Measurements from ENCODE around the gene SH3D19.

Gene SH3D19

GRCh38 chr4:151094290-151094751, 231.1 kb downstream of the SH3D19 start:
- H3K79me2 ChIP-seq (ENCODE audit: insufficient read depth, low read length) = no peaks in the 10 kb centered on the region
- no peak overlapping the region for H2AFZ ChIP-seq (ENCODE audit: low read length)
- H3K36me3 ChIP-seq (ENCODE audit: insufficient read depth, low read length) = no peaks in the 10 kb centered on the region
- no peak overlapping the region for H3K4me2 ChIP-seq (ENCODE audit: low read depth, low read length, poor library complexity, severe bottlenecking)
- H4K20me1 ChIP-seq (ENCODE audit: insufficient read depth, low read length, poor library complexity, severe bottlenecking) = no peaks in the 10 kb centered on the region
- no peak overlapping the region for H3K4me3 ChIP-seq (ENCODE audit: low read length, poor library complexity, severe bottlenecking)
- no peaks in the 10 kb centered on the region for H3K9me2 ChIP-seq (replicated peaks; ENCODE audit: low read depth, low read length)
- no peak for TF ChIP-seq CTCF (conservative IDR thresholded peaks at IDR 0.05; ENCODE audit: low read length)
- no peak for TF ChIP-seq EZH2phosphoT487 (IDR thresholded peaks at IDR 0.05; ENCODE audit: borderline replicate concordance)
- H3F3A ChIP-seq (ENCODE audit: low read depth) = no peaks in the 10 kb centered on the region
- H3K4me1 ChIP-seq (ENCODE audit: insufficient read depth, low read length, poor library complexity, severe bottlenecking) = peaks cover 7% of the 10 kb centered on the region
- no peak overlapping the region for H3K9ac ChIP-seq (ENCODE audit: low read depth, low read length, poor library complexity, severe bottlenecking)
- H3K27me3 ChIP-seq (ENCODE audit: insufficient read depth, low read length, poor library complexity, severe bottlenecking) = peaks cover under 1% of the 10 kb centered on the region
- no peaks in the 10 kb centered on the region for H3K9me3 ChIP-seq (ENCODE audit: insufficient read depth, low read depth, low read length)

DNA sequence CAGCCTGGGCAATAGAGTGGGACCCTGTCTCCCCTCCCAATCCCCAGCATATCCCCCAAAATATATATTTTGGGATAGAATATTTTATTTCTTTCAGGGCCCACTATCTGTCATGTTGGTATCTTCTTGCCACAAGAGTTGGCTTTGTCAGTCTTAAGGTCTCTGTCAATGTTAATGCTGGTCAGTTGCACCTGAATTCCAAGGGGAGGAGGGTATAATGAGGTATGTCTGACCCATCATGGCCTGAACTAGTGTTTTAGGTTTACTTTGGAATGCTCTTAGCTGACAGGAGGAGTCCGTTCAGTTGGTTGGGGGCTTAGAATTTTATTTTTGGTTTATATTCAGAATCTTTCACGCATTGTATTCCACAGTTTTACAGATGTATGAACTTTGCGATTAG, 232.2 kb downstream of the SH3D19 start:
- no peaks in the 10 kb centered on the region for H3K4me1 ChIP-seq (ENCODE audit: insufficient read depth, low read length, poor library complexity, severe bottlenecking)
- H3K27me3 ChIP-seq (ENCODE audit: insufficient read depth, low read length, poor library complexity, severe bottlenecking) = no peaks in the 10 kb centered on the region

DNA sequence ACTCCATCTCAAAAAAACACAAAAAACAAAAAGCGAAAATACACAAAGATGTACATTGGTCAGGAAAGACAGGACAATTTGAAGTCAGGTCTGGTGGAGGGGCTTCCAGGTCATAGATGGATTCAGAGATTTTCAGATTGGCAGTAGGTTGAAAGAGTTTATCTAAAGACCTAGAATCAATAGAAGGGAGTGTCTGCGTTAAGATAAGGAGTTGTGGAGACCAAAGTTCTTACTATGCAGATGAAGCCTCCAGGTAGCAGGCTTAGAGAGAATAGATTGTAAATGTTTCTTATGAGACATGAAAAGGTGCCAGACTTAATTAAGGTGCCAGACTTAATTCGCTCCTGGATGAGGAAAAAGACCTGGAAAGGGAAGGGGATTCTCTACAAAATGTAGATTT, 232.9 kb downstream of the SH3D19 start:
- Histone ChIP-seq H3K4me1 (ENCODE audit: insufficient read depth, low read length, poor library complexity, severe bottlenecking) (no peaks in the 10 kb centered on the region), H3K36me3 (ENCODE audit: insufficient read depth, low read length) (no peaks in the 10 kb centered on the region), H3K9me2 (replicated peaks; ENCODE audit: low read depth, low read length) (no peaks in the 10 kb centered on the region), H3K9ac (ENCODE audit: low read depth, low read length, poor library complexity, severe bottlenecking) (no peak overlapping the region), H2AFZ (ENCODE audit: low read length) (no peak overlapping the region), H3K27me3 (ENCODE audit: insufficient read depth, low read length, poor library complexity, severe bottlenecking) (no peaks in the 10 kb centered on the region), H3F3A (ENCODE audit: low read depth) (no peaks in the 10 kb centered on the region), H3K4me2 (ENCODE audit: low read depth, low read length, poor library complexity, severe bottlenecking) (no peak overlapping the region), H3K9me3 (ENCODE audit: insufficient read depth, low read depth, low read length) (no peaks in the 10 kb centered on the region), H4K20me1 (ENCODE audit: insufficient read depth, low read length, poor library complexity, severe bottlenecking) (no peaks in the 10 kb centered on the region), H3K4me3 (ENCODE audit: low read length, poor library complexity, severe bottlenecking) (no peak overlapping the region), H3K79me2 (ENCODE audit: insufficient read depth, low read length) (no peaks in the 10 kb centered on the region)
- TF ChIP-seq CTCF (conservative IDR thresholded peaks at IDR 0.05; ENCODE audit: low read length) (no peak), EZH2phosphoT487 (IDR thresholded peaks at IDR 0.05; ENCODE audit: borderline replicate concordance) (no peak)

More for the DNA sequence above, 232.2 kb downstream of the SH3D19 start:
- H3K9me2 ChIP-seq (replicated peaks; ENCODE audit: low read depth, low read length) = no peaks in the 10 kb centered on the region
- H3K9ac ChIP-seq (ENCODE audit: low read depth, low read length, poor library complexity, severe bottlenecking) = no peak overlapping the region
- no peaks in the 10 kb centered on the region for H3K79me2 ChIP-seq (ENCODE audit: insufficient read depth, low read length)
- no peaks in the 10 kb centered on the region for H3K9me3 ChIP-seq (ENCODE audit: insufficient read depth, low read depth, low read length)
- H3F3A ChIP-seq (ENCODE audit: low read depth) = no peaks in the 10 kb centered on the region
- H3K4me3 ChIP-seq (ENCODE audit: low read length, poor library complexity, severe bottlenecking) = no peak overlapping the region
- H3K4me2 ChIP-seq (ENCODE audit: low read depth, low read length, poor library complexity, severe bottlenecking) = no peak overlapping the region
- no peaks in the 10 kb centered on the region for H3K36me3 ChIP-seq (ENCODE audit: insufficient read depth, low read length)
- no peak for TF ChIP-seq CTCF (conservative IDR thresholded peaks at IDR 0.05; ENCODE audit: low read length)
- H4K20me1 ChIP-seq (ENCODE audit: insufficient read depth, low read length, poor library complexity, severe bottlenecking) = no peaks in the 10 kb centered on the region
- H2AFZ ChIP-seq (ENCODE audit: low read length) = no peak overlapping the region

Data from Loucy (cell line).